GM12801 (cell line): Measurements from ENCODE around the gene TNIK.

Experiments
- CTCF ChIP-seq: IDR thresholded peaks from one replicate; pipeline ENCODE4 v1.5.1; 2011; ENCODE audit warnings: control low read depth; ENCODE audit not compliant: insufficient read length; ENCODE audit errors: extremely low read depth

Gene TNIK

DNA sequence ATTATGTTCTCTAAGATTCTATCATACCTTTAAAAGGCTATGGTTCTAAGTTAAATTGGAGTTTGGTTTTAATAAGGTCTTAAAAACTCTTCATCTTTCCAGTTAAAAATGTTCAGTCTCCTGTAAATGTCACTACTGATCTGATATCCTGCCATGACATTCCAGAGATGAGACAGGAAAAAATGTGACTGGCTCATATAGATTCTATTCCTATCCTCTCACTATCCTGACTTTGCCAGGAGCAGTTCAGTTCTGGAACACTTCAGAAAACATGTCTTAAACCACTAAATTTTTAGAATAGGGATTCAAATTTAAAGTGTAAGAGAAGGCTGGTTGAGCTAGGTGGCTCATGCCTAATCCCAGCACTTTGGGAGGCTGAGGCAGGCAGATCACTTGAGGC, 170.9 kb downstream of the TNIK start:
- TF ChIP-seq CTCF = no peak

DNA sequence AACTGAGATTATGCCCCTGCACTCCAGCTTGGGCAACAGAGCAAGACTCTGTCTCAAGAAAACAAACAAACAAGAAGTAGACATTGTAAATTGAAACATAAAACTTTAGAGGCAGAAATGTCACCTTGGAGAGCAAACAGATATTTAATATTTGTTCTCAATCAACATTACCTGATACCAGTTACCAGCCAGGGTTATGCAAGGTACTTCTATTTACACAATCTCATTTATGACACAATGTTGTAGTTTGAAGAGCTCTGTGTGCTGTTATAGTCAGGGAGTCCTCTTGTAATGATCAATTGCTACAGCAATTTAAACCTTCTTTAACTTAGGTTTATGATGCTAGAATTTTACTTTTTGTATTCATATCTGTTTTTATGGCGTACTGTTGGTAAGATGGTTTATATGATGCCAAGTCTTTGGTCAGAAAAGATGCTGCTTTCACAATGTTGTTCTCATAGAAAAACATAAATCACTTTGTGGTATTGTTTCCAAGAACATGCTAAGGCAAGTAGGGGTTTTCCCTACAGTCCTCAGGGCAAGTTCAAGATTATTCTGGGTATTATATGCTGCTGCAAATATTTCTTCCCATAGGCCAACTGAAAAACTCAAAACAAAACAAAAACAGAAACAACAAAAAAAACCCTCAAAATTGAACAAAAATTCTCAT, 173.5 kb downstream of the TNIK start:
- no peak for TF ChIP-seq CTCF

DNA sequence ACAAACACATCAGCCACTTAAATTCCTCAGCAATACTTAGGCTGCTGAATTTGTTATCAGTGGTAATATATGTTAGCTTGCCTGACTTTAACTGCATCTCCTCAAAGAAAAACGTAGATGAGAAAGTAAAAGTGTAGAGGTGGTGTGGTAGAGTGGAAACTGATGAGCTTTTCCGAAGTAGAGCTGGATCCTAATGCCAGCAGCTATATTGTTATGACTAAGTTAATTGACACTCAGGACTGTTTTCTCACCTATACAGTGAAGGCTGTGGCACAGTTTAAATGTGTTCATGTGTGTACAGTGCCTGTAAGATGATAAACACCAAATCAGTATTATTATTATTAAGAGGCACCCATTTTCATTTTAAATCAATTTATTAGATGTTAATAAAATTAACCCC, 174.9 kb downstream of the TNIK start:
- TF ChIP-seq CTCF = no peak

DNA sequence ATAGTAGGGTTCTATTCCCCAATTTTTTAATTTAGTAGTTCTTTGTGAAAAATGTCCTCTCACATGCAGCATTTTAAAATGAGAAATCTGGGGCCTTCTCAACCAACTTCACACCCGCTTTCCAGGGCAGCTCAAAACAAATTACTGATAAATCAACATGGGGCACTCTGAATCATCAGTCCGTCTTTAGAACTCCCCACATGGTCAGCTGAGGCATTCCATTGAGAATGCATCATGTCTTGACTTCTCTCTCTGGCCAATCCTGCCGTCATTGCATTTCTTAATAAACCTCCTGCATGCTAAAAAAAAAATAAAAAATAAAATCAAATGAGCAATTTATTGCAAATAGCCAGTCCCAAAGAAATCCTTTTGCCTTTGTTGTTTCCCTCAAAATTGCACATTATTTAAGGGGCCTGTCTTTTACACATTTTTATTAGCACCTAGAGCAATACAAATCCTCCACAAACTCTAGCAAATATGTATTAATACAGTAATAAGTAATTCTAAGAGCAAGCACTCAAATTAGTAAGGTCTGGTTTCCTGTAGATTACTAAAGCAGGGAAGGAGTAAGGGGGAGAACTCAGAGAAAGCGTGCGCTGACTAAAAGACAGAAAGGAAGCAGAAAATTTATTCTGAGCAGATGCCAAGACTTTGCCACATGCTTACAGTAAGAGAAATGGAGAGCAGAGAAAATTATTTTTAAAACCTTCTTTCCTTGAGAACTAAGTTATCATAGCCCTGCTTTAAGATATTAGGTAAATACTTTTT, 175.7 kb downstream of the TNIK start:
- no peak for TF ChIP-seq CTCF

- no peak for TF ChIP-seq CTCF
These were observed 176.4 kb downstream of the TNIK start for GRCh38 chr3:171283848-171284222.

DNA sequence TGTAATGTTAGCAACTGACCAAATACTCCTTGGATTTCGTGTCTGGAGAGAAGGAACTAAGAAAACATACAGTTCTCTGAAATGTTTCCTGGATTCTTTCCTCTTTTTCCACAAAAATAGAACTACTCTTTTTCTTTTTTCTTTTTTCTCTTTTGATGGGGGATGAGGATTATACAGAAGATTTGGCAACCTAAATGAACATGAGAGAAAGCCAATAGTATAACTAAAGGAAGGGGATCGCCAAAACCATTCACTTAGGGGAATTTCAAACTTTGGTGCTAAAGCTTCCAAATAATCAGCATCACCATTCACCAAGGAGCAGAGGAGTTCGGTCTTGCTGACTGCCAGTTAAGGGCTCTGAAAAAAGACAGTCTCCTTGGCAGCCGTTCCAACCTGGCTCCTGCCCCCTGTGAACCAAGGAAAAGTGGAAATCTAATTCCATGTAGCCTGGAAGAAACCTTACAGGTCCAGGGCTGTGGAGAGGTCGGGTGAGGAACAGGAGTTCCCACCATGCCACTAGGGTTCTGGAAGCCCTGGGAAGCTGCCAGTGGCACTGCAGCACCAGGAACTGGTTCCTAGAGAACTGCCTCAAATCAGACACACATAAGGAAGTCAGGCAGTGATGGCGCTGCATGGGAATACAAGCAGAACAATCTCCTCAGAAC, 176.9 kb downstream of the TNIK start:
- no peak for TF ChIP-seq CTCF

DNA sequence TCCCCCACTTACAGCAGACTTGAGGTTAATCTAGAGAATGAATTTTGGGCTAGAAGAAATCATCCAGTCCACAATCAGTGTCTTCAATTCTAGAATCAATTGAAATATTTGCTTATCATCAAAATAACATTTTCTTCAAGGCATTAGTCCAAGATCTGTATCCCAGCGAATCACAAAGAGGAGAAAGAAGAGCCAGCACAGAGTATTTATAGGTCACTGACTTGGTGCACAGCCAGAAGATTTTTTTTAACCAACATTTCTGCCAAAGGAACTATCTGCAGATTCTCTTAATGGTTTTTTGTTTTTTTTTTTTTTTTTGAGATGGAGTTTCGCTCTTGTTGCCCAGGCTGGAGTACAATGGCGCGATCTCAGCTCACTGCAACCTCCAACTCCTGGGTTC, 178.2 kb downstream of the TNIK start:
- no peak for TF ChIP-seq CTCF
